ENCODE measurements around the gene CCDC196. TPM values are rescaled to one million over a fixed set of nuclear protein-coding genes. Genes with fewer than 3 reads are reported as not detected.

CCDC196 gene
- total RNA-seq, 1 experiment from 2014 or later, result not detected

Other genes starting within 250 kb of the CCDC196 start
- 11.3 and 12.4 TPM in 2 replicates for gene GPHN, start 21.8 kb downstream of the CCDC196 start, total RNA-seq (2022)